Measurements from ENCODE around the gene TMEM132D. TPM values are rescaled to one million over a fixed set of nuclear protein-coding genes. Genes with fewer than 3 reads are reported as not detected.

TMEM132D gene
- total RNA-seq, 1 experiment from 2014 or later: not detected

DNA sequence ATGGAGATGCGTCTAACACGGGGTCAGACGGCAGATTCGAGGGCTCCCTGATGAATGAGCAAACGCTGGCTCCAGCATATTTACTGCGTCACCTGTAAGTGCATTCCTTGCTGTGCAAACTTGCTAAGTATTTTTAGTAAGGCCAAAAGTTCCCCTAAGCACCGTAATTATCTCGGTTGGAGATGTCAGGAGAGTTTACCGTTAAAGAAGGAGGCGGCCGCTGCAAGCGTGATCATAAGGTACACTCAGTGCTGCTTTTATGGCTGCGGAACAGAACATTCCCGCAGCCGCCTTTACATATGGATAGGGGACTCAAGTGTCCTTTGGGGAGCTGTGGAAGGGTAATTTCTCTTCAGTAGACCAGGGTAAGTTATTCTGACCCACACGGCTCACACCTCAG lies 875.0 kb downstream of the TMEM132D start:
- intact Hi-C loops (cut with micrococcal nuclease; ENCODE audit: unreplicated experiment): no loop called here
- ATAC-seq (no peak), DNase-seq (ENCODE audit: low read depth, low spot score) (no peak)
- BruUV-seq (replicated peaks): no TSS peak
- Histone ChIP-seq H3K27ac (ENCODE audit: low read length) (no peak overlapping the region), H3K36me3 (ENCODE audit: control insufficient read depth, insufficient read depth, low read length) (no peaks in the 10 kb centered on the region), H3K4me3 (ENCODE audit: low read depth in 2 of 2, low read length in 2 of 2) (no peak overlapping the region), H3K9me3 (ENCODE audit: control insufficient read depth, insufficient read depth, low read depth, low read length) (no peaks in the 10 kb centered on the region), H3K27me3 (ENCODE audit: control insufficient read depth, insufficient read depth, low read length) (no peaks in the 10 kb centered on the region; the same call in 1 of the 2 replicates), H3K4me1 (ENCODE audit: control insufficient read depth, insufficient read depth, low read length) (no peaks in the 10 kb centered on the region)
- TF ChIP-seq POLR2AphosphoS5 (IDR thresholded peaks at IDR 0.05; ENCODE audit: low read depth, low read length) (no peak), TCF7L2 (IDR thresholded peaks at IDR 0.05; ENCODE audit: low read depth, low read length) (no peak), SIN3A (IDR thresholded peaks at IDR 0.05; ENCODE audit: borderline replicate concordance, insufficient read depth, low read depth, low read length) (no peak)
- TF ChIP-seq, protein P1, sequence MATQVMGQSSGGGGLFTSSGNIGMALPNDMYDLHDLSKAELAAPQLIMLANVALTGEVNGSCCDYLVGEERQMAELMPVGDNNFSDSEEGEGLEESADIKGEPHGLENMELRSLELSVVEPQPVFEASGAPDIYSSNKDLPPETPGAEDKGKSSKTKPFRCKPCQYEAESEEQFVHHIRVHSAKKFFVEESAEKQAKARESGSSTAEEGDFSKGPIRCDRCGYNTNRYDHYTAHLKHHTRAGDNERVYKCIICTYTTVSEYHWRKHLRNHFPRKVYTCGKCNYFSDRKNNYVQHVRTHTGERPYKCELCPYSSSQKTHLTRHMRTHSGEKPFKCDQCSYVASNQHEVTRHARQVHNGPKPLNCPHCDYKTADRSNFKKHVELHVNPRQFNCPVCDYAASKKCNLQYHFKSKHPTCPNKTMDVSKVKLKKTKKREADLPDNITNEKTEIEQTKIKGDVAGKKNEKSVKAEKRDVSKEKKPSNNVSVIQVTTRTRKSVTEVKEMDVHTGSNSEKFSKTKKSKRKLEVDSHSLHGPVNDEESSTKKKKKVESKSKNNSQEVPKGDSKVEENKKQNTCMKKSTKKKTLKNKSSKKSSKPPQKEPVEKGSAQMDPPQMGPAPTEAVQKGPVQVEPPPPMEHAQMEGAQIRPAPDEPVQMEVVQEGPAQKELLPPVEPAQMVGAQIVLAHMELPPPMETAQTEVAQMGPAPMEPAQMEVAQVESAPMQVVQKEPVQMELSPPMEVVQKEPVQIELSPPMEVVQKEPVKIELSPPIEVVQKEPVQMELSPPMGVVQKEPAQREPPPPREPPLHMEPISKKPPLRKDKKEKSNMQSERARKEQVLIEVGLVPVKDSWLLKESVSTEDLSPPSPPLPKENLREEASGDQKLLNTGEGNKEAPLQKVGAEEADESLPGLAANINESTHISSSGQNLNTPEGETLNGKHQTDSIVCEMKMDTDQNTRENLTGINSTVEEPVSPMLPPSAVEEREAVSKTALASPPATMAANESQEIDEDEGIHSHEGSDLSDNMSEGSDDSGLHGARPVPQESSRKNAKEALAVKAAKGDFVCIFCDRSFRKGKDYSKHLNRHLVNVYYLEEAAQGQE (IDR thresholded peaks at IDR 0.05; ENCODE audit: insufficient read depth in 1 of 2, low read depth in 2 of 2, low read length in 1 of 2): no peak
- TF ChIP-seq, protein P2, sequence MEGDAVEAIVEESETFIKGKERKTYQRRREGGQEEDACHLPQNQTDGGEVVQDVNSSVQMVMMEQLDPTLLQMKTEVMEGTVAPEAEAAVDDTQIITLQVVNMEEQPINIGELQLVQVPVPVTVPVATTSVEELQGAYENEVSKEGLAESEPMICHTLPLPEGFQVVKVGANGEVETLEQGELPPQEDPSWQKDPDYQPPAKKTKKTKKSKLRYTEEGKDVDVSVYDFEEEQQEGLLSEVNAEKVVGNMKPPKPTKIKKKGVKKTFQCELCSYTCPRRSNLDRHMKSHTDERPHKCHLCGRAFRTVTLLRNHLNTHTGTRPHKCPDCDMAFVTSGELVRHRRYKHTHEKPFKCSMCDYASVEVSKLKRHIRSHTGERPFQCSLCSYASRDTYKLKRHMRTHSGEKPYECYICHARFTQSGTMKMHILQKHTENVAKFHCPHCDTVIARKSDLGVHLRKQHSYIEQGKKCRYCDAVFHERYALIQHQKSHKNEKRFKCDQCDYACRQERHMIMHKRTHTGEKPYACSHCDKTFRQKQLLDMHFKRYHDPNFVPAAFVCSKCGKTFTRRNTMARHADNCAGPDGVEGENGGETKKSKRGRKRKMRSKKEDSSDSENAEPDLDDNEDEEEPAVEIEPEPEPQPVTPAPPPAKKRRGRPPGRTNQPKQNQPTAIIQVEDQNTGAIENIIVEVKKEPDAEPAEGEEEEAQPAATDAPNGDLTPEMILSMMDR (IDR thresholded peaks at IDR 0.05): no peak
- POLR2A ChIA-PET: no interaction called here
- in situ Hi-C loops (cut with HindIII; ENCODE audit: low pct_unique_long_range_greater_than_20kb, low sequenced_read_pairs): no loop called here
- CTCF ChIA-PET: no interaction called here

DNA sequence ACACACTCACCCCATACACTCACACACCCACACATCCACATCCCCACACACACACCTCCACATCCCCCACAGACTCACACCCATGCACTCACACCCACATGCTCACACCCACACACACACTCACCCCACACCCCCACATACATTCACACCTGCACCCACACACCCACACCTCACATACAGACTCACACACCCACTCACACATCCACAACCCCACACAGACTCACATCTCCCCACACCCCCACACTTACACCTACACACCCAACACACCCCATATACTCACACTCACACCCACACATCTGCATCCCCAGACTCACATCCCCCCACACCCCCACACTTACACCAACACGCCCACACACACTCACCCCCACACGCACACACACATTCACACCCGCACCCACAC lies 878.8 kb downstream of the TMEM132D start:
- CTCF ChIA-PET: no interaction called here
- Histone ChIP-seq H3K9me3 (ENCODE audit: control insufficient read depth, insufficient read depth, low read depth, low read length) (no peaks in the 10 kb centered on the region), H3K4me3 (ENCODE audit: low read depth in 2 of 2, low read length in 2 of 2) (no peak overlapping the region), H3K27me3 (ENCODE audit: control insufficient read depth, insufficient read depth, low read length) (no peaks in the 10 kb centered on the region; the same call in 1 of the 2 replicates), H3K4me1 (ENCODE audit: control insufficient read depth, insufficient read depth, low read length) (no peaks in the 10 kb centered on the region), H3K36me3 (ENCODE audit: control insufficient read depth, insufficient read depth, low read length) (no peaks in the 10 kb centered on the region), H3K27ac (ENCODE audit: low read length) (no peak overlapping the region)
- TF ChIP-seq, protein P1 (IDR thresholded peaks at IDR 0.05; ENCODE audit: insufficient read depth in 1 of 2, low read depth in 2 of 2, low read length in 1 of 2): no peak
- TF ChIP-seq SIN3A (IDR thresholded peaks at IDR 0.05; ENCODE audit: borderline replicate concordance, insufficient read depth, low read depth, low read length) (no peak), POLR2AphosphoS5 (IDR thresholded peaks at IDR 0.05; ENCODE audit: low read depth, low read length) (no peak), TCF7L2 (IDR thresholded peaks at IDR 0.05; ENCODE audit: low read depth, low read length) (no peak)
- TF ChIP-seq, protein P2 (IDR thresholded peaks at IDR 0.05): no peak
- no TSS peak for BruUV-seq (replicated peaks)
- in situ Hi-C loops (cut with HindIII; ENCODE audit: low pct_unique_long_range_greater_than_20kb, low sequenced_read_pairs): no loop called here
- POLR2A ChIA-PET: no interaction called here
- DNase-seq (ENCODE audit: low read depth, low spot score) (no peak), ATAC-seq (no peak)
- intact Hi-C loops (cut with micrococcal nuclease; ENCODE audit: unreplicated experiment): no loop called here
